ENCODE measurements around the gene IMPDH2.
"Not testable (repeated sequence)": the region's sequence is repeated elsewhere in the genome, so short reads cannot be mapped to it uniquely, and the experiment has no call there.

Gene IMPDH2

DNA sequence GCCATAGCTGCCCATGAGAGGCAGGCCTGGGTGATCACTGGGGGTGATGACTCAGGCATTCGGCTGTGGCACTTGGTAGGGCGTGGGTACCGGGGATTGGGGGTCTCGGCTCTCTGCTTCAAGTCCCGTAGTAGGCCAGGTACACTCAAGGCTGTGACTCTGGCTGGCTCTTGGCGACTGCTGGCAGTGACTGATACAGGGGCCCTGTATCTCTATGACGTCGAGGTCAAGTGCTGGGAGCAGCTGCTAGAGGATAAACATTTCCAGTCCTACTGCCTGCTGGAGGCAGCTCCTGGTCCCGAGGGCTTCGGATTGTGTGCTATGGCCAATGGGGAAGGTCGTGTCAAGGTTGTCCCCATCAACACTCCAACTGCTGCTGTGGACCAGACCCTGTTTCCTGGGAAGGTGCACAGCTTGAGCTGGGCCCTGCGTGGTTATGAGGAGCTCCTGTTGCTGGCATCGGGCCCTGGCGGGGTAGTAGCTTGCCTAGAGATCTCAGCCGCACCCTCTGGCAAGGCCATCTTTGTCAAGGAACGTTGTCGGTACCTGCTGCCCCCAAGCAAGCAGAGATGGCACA lies 16.7 kb downstream of the IMPDH2 start:
- Histone ChIP-seq H3K27ac (replicated peaks) (no peak overlapping the region), H3K27me3 (ENCODE audit: insufficient read depth, poor library complexity, severe bottlenecking) (no peaks in the 10 kb centered on the region)
- TF ChIP-seq SPI1 (IDR thresholded peaks at IDR 0.05; ENCODE audit: borderline replicate concordance, low read depth) (no peak), POLR2AphosphoS5 (IDR thresholded peaks at IDR 0.05; ENCODE audit: low read depth) (no peak)
- TF ChIP-seq, protein P1, sequence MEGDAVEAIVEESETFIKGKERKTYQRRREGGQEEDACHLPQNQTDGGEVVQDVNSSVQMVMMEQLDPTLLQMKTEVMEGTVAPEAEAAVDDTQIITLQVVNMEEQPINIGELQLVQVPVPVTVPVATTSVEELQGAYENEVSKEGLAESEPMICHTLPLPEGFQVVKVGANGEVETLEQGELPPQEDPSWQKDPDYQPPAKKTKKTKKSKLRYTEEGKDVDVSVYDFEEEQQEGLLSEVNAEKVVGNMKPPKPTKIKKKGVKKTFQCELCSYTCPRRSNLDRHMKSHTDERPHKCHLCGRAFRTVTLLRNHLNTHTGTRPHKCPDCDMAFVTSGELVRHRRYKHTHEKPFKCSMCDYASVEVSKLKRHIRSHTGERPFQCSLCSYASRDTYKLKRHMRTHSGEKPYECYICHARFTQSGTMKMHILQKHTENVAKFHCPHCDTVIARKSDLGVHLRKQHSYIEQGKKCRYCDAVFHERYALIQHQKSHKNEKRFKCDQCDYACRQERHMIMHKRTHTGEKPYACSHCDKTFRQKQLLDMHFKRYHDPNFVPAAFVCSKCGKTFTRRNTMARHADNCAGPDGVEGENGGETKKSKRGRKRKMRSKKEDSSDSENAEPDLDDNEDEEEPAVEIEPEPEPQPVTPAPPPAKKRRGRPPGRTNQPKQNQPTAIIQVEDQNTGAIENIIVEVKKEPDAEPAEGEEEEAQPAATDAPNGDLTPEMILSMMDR (IDR thresholded peaks at IDR 0.05; ENCODE audit: insufficient read depth, low read length): no peak

DNA sequence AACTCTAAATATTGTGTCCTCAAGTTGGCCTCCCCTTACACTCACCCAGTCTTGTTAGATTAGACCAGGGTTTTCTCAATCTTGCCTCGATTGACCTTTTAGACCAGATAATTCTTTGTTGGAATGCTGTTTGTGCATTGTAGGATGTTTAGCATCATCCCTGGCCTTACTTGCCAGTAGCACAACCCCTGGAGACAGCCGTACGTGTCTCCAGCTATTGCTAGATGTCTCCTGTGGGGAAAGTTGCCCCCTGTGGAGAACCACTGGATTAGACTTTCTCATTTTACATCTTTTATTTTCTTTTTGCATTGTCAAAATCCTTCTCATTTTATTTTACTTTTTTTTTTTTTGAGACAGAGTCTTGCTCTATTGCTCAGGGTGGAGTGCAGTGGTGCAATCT lies 19.8 kb downstream of the IMPDH2 start:
- Histone ChIP-seq H3K27ac (replicated peaks) (no peak overlapping the region), H3K4me3 (replicated peaks; ENCODE audit: insufficient read depth, low read length) (no peak overlapping the region), H3K27me3 (ENCODE audit: insufficient read depth, poor library complexity, severe bottlenecking) (no peaks in the 10 kb centered on the region)
- no peak for DNase-seq (ENCODE audit: low read depth in 1 of 2, low spot score in 1 of 2)
- TF ChIP-seq SPI1 (IDR thresholded peaks at IDR 0.05; ENCODE audit: borderline replicate concordance, low read depth): no peak
- TF ChIP-seq, protein P1 (IDR thresholded peaks at IDR 0.05; ENCODE audit: insufficient read depth, low read length): no peak
- TF ChIP-seq, protein P2, sequence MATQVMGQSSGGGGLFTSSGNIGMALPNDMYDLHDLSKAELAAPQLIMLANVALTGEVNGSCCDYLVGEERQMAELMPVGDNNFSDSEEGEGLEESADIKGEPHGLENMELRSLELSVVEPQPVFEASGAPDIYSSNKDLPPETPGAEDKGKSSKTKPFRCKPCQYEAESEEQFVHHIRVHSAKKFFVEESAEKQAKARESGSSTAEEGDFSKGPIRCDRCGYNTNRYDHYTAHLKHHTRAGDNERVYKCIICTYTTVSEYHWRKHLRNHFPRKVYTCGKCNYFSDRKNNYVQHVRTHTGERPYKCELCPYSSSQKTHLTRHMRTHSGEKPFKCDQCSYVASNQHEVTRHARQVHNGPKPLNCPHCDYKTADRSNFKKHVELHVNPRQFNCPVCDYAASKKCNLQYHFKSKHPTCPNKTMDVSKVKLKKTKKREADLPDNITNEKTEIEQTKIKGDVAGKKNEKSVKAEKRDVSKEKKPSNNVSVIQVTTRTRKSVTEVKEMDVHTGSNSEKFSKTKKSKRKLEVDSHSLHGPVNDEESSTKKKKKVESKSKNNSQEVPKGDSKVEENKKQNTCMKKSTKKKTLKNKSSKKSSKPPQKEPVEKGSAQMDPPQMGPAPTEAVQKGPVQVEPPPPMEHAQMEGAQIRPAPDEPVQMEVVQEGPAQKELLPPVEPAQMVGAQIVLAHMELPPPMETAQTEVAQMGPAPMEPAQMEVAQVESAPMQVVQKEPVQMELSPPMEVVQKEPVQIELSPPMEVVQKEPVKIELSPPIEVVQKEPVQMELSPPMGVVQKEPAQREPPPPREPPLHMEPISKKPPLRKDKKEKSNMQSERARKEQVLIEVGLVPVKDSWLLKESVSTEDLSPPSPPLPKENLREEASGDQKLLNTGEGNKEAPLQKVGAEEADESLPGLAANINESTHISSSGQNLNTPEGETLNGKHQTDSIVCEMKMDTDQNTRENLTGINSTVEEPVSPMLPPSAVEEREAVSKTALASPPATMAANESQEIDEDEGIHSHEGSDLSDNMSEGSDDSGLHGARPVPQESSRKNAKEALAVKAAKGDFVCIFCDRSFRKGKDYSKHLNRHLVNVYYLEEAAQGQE (IDR thresholded peaks at IDR 0.05; ENCODE audit: insufficient replicate concordance, low read depth): no peak
- no peak for TF ChIP-seq GABPA (IDR thresholded peaks at IDR 0.05; ENCODE audit: low read depth)
- TF ChIP-seq POLR2AphosphoS5 (IDR thresholded peaks at IDR 0.05; ENCODE audit: low read depth): no peak

More for the DNA sequence above, 16.7 kb downstream of the IMPDH2 start:
- no peak overlapping the region for H3K4me3 ChIP-seq (replicated peaks; ENCODE audit: insufficient read depth, low read length)
- no peak for DNase-seq (ENCODE audit: low read depth in 1 of 2, low spot score in 1 of 2)

DNA sequence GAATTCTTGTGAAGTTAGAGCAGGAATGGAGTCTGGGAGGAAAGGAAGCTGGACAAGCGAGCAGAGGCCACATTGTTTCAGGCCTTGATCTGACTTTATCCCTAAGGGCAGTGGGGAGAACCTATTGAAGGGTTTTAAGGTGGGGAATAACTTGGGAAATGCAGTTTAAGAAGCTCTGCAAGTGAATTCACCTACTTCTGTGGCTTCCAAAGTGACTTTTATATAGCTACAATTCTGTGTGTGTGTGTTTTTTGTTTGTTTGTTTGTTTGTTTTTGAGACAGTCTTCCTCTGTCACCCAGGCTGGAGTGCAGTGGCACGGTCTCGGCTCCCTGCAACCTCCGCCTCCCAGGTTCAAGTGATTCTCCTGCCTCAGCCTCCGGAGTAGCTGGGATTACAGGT lies 20.6 kb downstream of the IMPDH2 start:
- DNase-seq (ENCODE audit: low read depth in 1 of 2, low spot score in 1 of 2); H3K27me3 ChIP-seq (ENCODE audit: insufficient read depth, poor library complexity, severe bottlenecking): not testable (repeated sequence)
- Histone ChIP-seq H3K4me3 (replicated peaks; ENCODE audit: insufficient read depth, low read length) (peak overlapping the region; percentile 69), H3K27ac (replicated peaks) (peak overlapping the region; percentile 89; the same call in 1 of the 2 replicates)

DNA sequence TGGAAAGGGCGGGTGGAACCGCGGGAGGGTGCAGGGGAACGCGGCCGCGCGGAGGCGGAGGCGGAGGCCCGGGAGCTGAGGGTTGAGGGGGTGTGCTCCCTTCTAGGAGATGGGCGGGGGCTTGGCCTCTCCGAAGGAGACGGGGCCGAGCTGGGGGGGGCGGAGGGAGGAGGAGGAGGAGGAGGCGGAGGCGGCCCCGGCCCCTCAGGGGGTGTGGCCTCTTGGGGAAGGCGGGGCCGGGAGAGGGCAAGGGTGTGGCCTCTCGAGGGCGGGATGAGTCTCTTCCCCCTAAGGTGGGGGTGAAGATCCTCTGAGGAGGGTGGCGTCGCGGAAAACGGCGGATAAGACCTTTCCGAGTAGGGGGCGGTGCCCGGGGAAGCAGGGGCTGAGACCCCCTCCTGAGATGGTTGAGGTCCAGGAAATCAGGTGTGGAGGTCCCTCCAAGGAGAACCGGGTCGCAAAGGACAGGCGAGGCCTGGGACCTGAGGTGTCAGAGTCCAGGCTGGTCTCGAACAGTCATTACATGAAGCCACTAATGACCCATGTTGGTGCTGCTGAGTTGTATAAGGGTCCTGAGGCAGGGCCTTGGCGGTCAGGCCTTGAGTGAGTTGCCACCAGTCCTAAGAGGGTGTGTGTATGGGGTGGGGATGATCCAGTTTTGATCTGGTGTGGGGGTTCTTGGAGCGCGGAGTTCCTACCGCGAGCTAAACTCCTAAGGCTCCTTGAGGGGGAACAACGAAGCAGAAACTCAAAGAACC lies 21.2 kb downstream of the IMPDH2 start:
- H3K27me3 ChIP-seq (ENCODE audit: insufficient read depth, poor library complexity, severe bottlenecking): no peaks in the 10 kb centered on the region
- peak overlapping the region; percentile 89 for H3K27ac ChIP-seq (replicated peaks)
- TF ChIP-seq, protein P2 (IDR thresholded peaks at IDR 0.05; ENCODE audit: insufficient replicate concordance, low read depth): no peak
- TF ChIP-seq SPI1 (IDR thresholded peaks at IDR 0.05; ENCODE audit: borderline replicate concordance, low read depth): no peak; the same call in 1 of the 2 replicates
- TF ChIP-seq GABPA (IDR thresholded peaks at IDR 0.05; ENCODE audit: low read depth): no peak
- TF ChIP-seq, protein P1 (IDR thresholded peaks at IDR 0.05; ENCODE audit: insufficient read depth, low read length): no peak
- TF ChIP-seq POLR2AphosphoS5 (IDR thresholded peaks at IDR 0.05; ENCODE audit: low read depth): no peak
- peak overlapping the region; percentile 69 for H3K4me3 ChIP-seq (replicated peaks; ENCODE audit: insufficient read depth, low read length)
- DNase-seq (ENCODE audit: low read depth in 1 of 2, low spot score in 1 of 2): peak; percentile 77 to 89

Data from HL-60 (cell line).